ENCODE measurements around the gene ALG11. TPM values are rescaled to one million over a fixed set of nuclear protein-coding genes. Genes with fewer than 3 reads are reported as not detected.
"Not testable (repeated sequence)": the region's sequence is repeated elsewhere in the genome, so short reads cannot be mapped to it uniquely, and the experiment has no call there.

Gene ALG11
- 21.0 TPM for total RNA-seq

- Histone ChIP-seq H3K27me3 (ENCODE audit: insufficient read depth, low read length) (peaks cover 31% of the 10 kb centered on the region), H3K9me3 (ENCODE audit: low read depth, low read length) (no peaks in the 10 kb centered on the region), H3K4me1 (ENCODE audit: insufficient read depth, low read length) (peaks cover 9% of the 10 kb centered on the region), H3K4me3 (ENCODE audit: low read length) (peak within 1 kb of the TSS; percentile 90)
Measured at GRCh38 chr13:52011632-52012511, at the start of gene ALG11. TSS of gene ALG11 (plus strand) at chr13:52012398. CDS start at chr13:52012419, 21 bp downstream.

GRCh38 chr13:51966186-51966585 is 46.0 kb upstream of the ALG11 start:
- no peaks in the 10 kb centered on the region for H3K4me1 ChIP-seq (ENCODE audit: insufficient read depth, low read length)

GRCh38 chr13:51967482-51968446 is 44.4 kb upstream of the ALG11 start:
- no peaks in the 10 kb centered on the region for H3K9me3 ChIP-seq (ENCODE audit: low read depth, low read length)
- H3K4me3 ChIP-seq (ENCODE audit: low read length) = no peak overlapping the region
- H3K4me1 ChIP-seq (ENCODE audit: insufficient read depth, low read length) = no peaks in the 10 kb centered on the region
- H3K27me3 ChIP-seq (ENCODE audit: insufficient read depth, low read length) = no peaks in the 10 kb centered on the region

More at GRCh38 chr13:51966186-51966585, 46.0 kb upstream of the ALG11 start:
- H3K4me3 ChIP-seq (ENCODE audit: low read length) = no peak overlapping the region
- H3K27me3 ChIP-seq (ENCODE audit: insufficient read depth, low read length) = no peaks in the 10 kb centered on the region
- no peaks in the 10 kb centered on the region for H3K9me3 ChIP-seq (ENCODE audit: low read depth, low read length)

GRCh38 chr13:51970349-51970748 is 41.8 kb upstream of the ALG11 start:
- H3K4me3 ChIP-seq (ENCODE audit: low read length) = no peak overlapping the region
- no peaks in the 10 kb centered on the region for H3K4me1 ChIP-seq (ENCODE audit: insufficient read depth, low read length)
- no peaks in the 10 kb centered on the region for H3K9me3 ChIP-seq (ENCODE audit: low read depth, low read length)
- no peaks in the 10 kb centered on the region for H3K27me3 ChIP-seq (ENCODE audit: insufficient read depth, low read length)

- H3K4me3 ChIP-seq (ENCODE audit: low read length) = no peak overlapping the region
- no peaks in the 10 kb centered on the region for H3K9me3 ChIP-seq (ENCODE audit: low read depth, low read length)
- no peaks in the 10 kb centered on the region for H3K4me1 ChIP-seq (ENCODE audit: insufficient read depth, low read length)
- no peaks in the 10 kb centered on the region for H3K27me3 ChIP-seq (ENCODE audit: insufficient read depth, low read length)
Measured at GRCh38 chr13:51971520-51972426, 40.4 kb upstream of the ALG11 start.

- H3K27me3 ChIP-seq (ENCODE audit: insufficient read depth, low read length) = no peaks in the 10 kb centered on the region
- no peaks in the 10 kb centered on the region for H3K9me3 ChIP-seq (ENCODE audit: low read depth, low read length)
- H3K4me3 ChIP-seq (ENCODE audit: low read length) = no peak overlapping the region
- no peaks in the 10 kb centered on the region for H3K4me1 ChIP-seq (ENCODE audit: insufficient read depth, low read length)
Measured at GRCh38 chr13:51974482-51974881, 37.7 kb upstream of the ALG11 start.

- Histone ChIP-seq H3K4me3 (ENCODE audit: low read length) (no peak overlapping the region), H3K9me3 (ENCODE audit: low read depth, low read length) (no peaks in the 10 kb centered on the region), H3K4me1 (ENCODE audit: insufficient read depth, low read length) (no peaks in the 10 kb centered on the region), H3K27me3 (ENCODE audit: insufficient read depth, low read length) (no peaks in the 10 kb centered on the region)
Measured at GRCh38 chr13:51976423-51976822, 35.8 kb upstream of the ALG11 start.

GRCh38 chr13:51976890-51977289 is 35.3 kb upstream of the ALG11 start:
- H3K9me3 ChIP-seq (ENCODE audit: low read depth, low read length) = no peaks in the 10 kb centered on the region
- no peak overlapping the region for H3K4me3 ChIP-seq (ENCODE audit: low read length)
- H3K27me3 ChIP-seq (ENCODE audit: insufficient read depth, low read length) = no peaks in the 10 kb centered on the region
- no peaks in the 10 kb centered on the region for H3K4me1 ChIP-seq (ENCODE audit: insufficient read depth, low read length)

GRCh38 chr13:51977625-51978024 is 34.6 kb upstream of the ALG11 start:
- Histone ChIP-seq H3K4me1 (ENCODE audit: insufficient read depth, low read length) (no peaks in the 10 kb centered on the region), H3K27me3 (ENCODE audit: insufficient read depth, low read length) (no peaks in the 10 kb centered on the region), H3K9me3 (ENCODE audit: low read depth, low read length) (no peaks in the 10 kb centered on the region), H3K4me3 (ENCODE audit: low read length) (no peak overlapping the region)

- Histone ChIP-seq H3K4me3 (ENCODE audit: low read length) (no peak overlapping the region), H3K27me3 (ENCODE audit: insufficient read depth, low read length) (no peaks in the 10 kb centered on the region), H3K4me1 (ENCODE audit: insufficient read depth, low read length) (no peaks in the 10 kb centered on the region), H3K9me3 (ENCODE audit: low read depth, low read length) (no peaks in the 10 kb centered on the region)
Measured at GRCh38 chr13:51978796-51979556, 33.2 kb upstream of the ALG11 start.

GRCh38 chr13:51980908-51981307 is 31.3 kb upstream of the ALG11 start:
- Histone ChIP-seq H3K4me3 (ENCODE audit: low read length) (no peak overlapping the region), H3K9me3 (ENCODE audit: low read depth, low read length) (no peaks in the 10 kb centered on the region), H3K4me1 (ENCODE audit: insufficient read depth, low read length) (no peaks in the 10 kb centered on the region), H3K27me3 (ENCODE audit: insufficient read depth, low read length) (no peaks in the 10 kb centered on the region)

GRCh38 chr13:51981355-51981754 is 30.8 kb upstream of the ALG11 start:
- Histone ChIP-seq H3K27me3 (ENCODE audit: insufficient read depth, low read length) (no peaks in the 10 kb centered on the region), H3K9me3 (ENCODE audit: low read depth, low read length) (no peaks in the 10 kb centered on the region), H3K4me3 (ENCODE audit: low read length) (no peak overlapping the region), H3K4me1 (ENCODE audit: insufficient read depth, low read length) (no peaks in the 10 kb centered on the region)

- not testable (repeated sequence) for H3K4me1 ChIP-seq (ENCODE audit: insufficient read depth, low read length); H3K9me3 ChIP-seq (ENCODE audit: low read depth, low read length); H3K4me3 ChIP-seq (ENCODE audit: low read length); H3K27me3 ChIP-seq (ENCODE audit: insufficient read depth, low read length)
Measured at GRCh38 chr13:51983292-51983691, 28.9 kb upstream of the ALG11 start.

- not testable (repeated sequence) for H3K4me3 ChIP-seq (ENCODE audit: low read length); H3K4me1 ChIP-seq (ENCODE audit: insufficient read depth, low read length); H3K9me3 ChIP-seq (ENCODE audit: low read depth, low read length); H3K27me3 ChIP-seq (ENCODE audit: insufficient read depth, low read length)
Measured at GRCh38 chr13:51984904-51985303, 27.3 kb upstream of the ALG11 start.
